Neural cell (in vitro differentiated cells): ENCODE data around the gene AMPH. TPM values are rescaled to one million over a fixed set of nuclear protein-coding genes. Genes with fewer than 3 reads are reported as not detected.
"Not testable (repeated sequence)": the region's sequence is repeated elsewhere in the genome, so short reads cannot be mapped to it uniquely, and the experiment has no call there.

ENCODE experiments used
- H2AFZ ChIP-seq: fragments of 200-600, 300-800 bp; sonication (generic), shearing (Covaris generic); 2 replicates; pipeline ENCODE4 v1.6.0; 2014; ENCODE audit warnings: low read depth, mild to moderate bottlenecking, antibody characterized with exemption, low read length, moderate library complexity
- H3F3A ChIP-seq: fragments of 200-600 bp; shearing (Covaris generic); 2 replicates; pipeline ENCODE4 v1.6.1; 2016; ENCODE audit warnings: mild to moderate bottlenecking, moderate library complexity, mixed read lengths, antibody characterized with exemption, low read length; ENCODE audit not compliant: insufficient read depth, poor library complexity, severe bottlenecking
- H3K27ac ChIP-seq: fragments of 200-600, 300-800 bp; sonication (generic), shearing (Covaris generic); 2 replicates; pipeline ENCODE4 v1.5.1; 2014; ENCODE audit warnings: mild to moderate bottlenecking, low read length, moderate library complexity
- H3K27me3 ChIP-seq: fragments of 300-800, 200-600 bp; sonication (generic), shearing (Covaris generic); 2 replicates; pipeline ENCODE4 v1.6.0; 2014; ENCODE audit warnings: mild to moderate bottlenecking, low read depth, low read length, moderate library complexity; ENCODE audit not compliant: insufficient read depth
- H3K36me3 ChIP-seq: fragments of 300-800, 200-600 bp; sonication (generic), shearing (Covaris generic); 2 replicates; pipeline ENCODE4 v1.5.1; 2014; ENCODE audit warnings: mild to moderate bottlenecking, antibody characterized with exemption, low read length, moderate library complexity; ENCODE audit not compliant: insufficient read depth
- H3K4me2 ChIP-seq: fragments of 300-800, 200-600 bp; sonication (generic), shearing (Covaris generic); 2 replicates; pipeline ENCODE4 v1.6.0; 2014; ENCODE audit warnings: mild to moderate bottlenecking, low read length
- H3K4me3 ChIP-seq: fragments of 300-800, 200-600 bp; sonication (generic), shearing (Covaris generic); 2 replicates; pipeline ENCODE4 v1.5.1; 2014; ENCODE audit warnings: mild to moderate bottlenecking, low read length, moderate library complexity
- H3K79me2 ChIP-seq: fragments of 200-600 bp; shearing (Covaris generic); replicated peaks from 2 replicates; pipeline ENCODE4 v1.6.0; 2014; ENCODE audit warnings: mild to moderate bottlenecking, low read length, moderate library complexity; ENCODE audit not compliant: insufficient read depth
- H3K9ac ChIP-seq: fragments of 300-800, 200-600 bp; sonication (generic), shearing (Covaris generic); 2 replicates; pipeline ENCODE4 v1.6.1; 2016; ENCODE audit warnings: mild to moderate bottlenecking, low read length, mixed read lengths
- H3K9me2 ChIP-seq: fragments of 200-600 bp; shearing (Covaris generic); 2 replicates; pipeline ENCODE4 v1.6.1; 2016; ENCODE audit warnings: mild to moderate bottlenecking, low read length, mixed read lengths; ENCODE audit not compliant: insufficient read depth
- H3K9me3 ChIP-seq: fragments of 200-600, 300-800 bp; sonication (generic), shearing (Covaris generic); 2 replicates; pipeline ENCODE4 v1.6.1; 2016; ENCODE audit warnings: mild to moderate bottlenecking, mixed run types, low read length, moderate library complexity, mixed read lengths
- H4K20me1 ChIP-seq: fragments of 200-600 bp; shearing (Covaris generic); 2 replicates; pipeline ENCODE4 v1.6.1; 2016; ENCODE audit warnings: mild to moderate bottlenecking, mixed run types; ENCODE audit not compliant: insufficient read depth
- EP300 ChIP-seq: fragments of 450-650 bp; conservative IDR thresholded peaks from 2 replicates; pipeline ENCODE4 v1.6.1; 2014; ENCODE audit warnings: antibody characterized with exemption, mild to moderate bottlenecking, moderate library complexity; ENCODE audit not compliant: poor library complexity, severe bottlenecking
- POLR2AphosphoS5 ChIP-seq: IDR thresholded peaks from 2 replicates; pipeline ENCODE4 v1.6.1; 2012
- RAD21 ChIP-seq: fragments of 450-650 bp; conservative IDR thresholded peaks from 2 replicates; pipeline ENCODE4 v1.6.1; 2014; ENCODE audit warnings: antibody characterized with exemption, mild to moderate bottlenecking, moderate library complexity
- REST ChIP-seq: IDR thresholded peaks from 2 replicates; pipeline ENCODE4 v1.6.1; 2012; ENCODE audit warnings: borderline replicate concordance
- polyA plus RNA-seq: library from polyadenylated mRNA; depleted of rRNA; stranded (reverse); fragments of >200 nt; gene quantifications from 2 replicates; pipeline ENCODE4 v1.2.3, GENCODE V29; 2014

AMPH gene
- polyA plus RNA-seq, 1 donor from 2014 or later: 33.7 TPM

GRCh38 chr7:38362611-38363237, 268.4 kb downstream of the AMPH start:
- H3K9me3 ChIP-seq, H3K27me3 ChIP-seq, H3K9me2 ChIP-seq, H2AFZ ChIP-seq, H3F3A ChIP-seq, H3K9ac ChIP-seq, H4K20me1 ChIP-seq, H3K4me2 ChIP-seq, H3K36me3 ChIP-seq, H3K79me2 ChIP-seq, H3K4me3 ChIP-seq, H3K27ac ChIP-seq: not testable (repeated sequence)

- Histone ChIP-seq H3K27me3 (no peaks in the 10 kb centered on the region), H3K4me2 (no peak overlapping the region), H3K4me3 (no peak overlapping the region), H3K79me2 (no peaks in the 10 kb centered on the region), H3K36me3 (no peaks in the 10 kb centered on the region), H3K9me3 (no peaks in the 10 kb centered on the region), H3F3A (no peaks in the 10 kb centered on the region), H4K20me1 (no peaks in the 10 kb centered on the region), H3K9ac (no peak overlapping the region), H3K9me2 (no peaks in the 10 kb centered on the region), H3K27ac (no peak overlapping the region), H2AFZ (no peak overlapping the region)
- no peak for TF ChIP-seq EP300
- no peak for TF ChIP-seq POLR2AphosphoS5
- no peak for TF ChIP-seq REST
- no peak for TF ChIP-seq RAD21
Measured at GRCh38 chr7:38360776-38361175, 270.4 kb downstream of the AMPH start.

GRCh38 chr7:38359071-38359601, 272.0 kb downstream of the AMPH start:
- not testable (repeated sequence) for H3K9ac ChIP-seq, H3K9me2 ChIP-seq, H3K4me2 ChIP-seq, H4K20me1 ChIP-seq, H2AFZ ChIP-seq, H3K79me2 ChIP-seq, H3K27me3 ChIP-seq, H3K9me3 ChIP-seq, H3K27ac ChIP-seq, H3F3A ChIP-seq, H3K36me3 ChIP-seq, H3K4me3 ChIP-seq

- not testable (repeated sequence) for H3K79me2 ChIP-seq, H3K9ac ChIP-seq, H2AFZ ChIP-seq, H3K9me3 ChIP-seq, H3K27ac ChIP-seq, H3F3A ChIP-seq, H3K36me3 ChIP-seq, H3K9me2 ChIP-seq, H4K20me1 ChIP-seq, H3K4me2 ChIP-seq, H3K27me3 ChIP-seq, H3K4me3 ChIP-seq
Measured at GRCh38 chr7:38358273-38358831, 272.8 kb downstream of the AMPH start.

- H3K9me3 ChIP-seq: not testable (repeated sequence)
Measured at GRCh38 chr7:38354271-38354851, 276.8 kb downstream of the AMPH start.

GRCh38 chr7:38353431-38353881, 277.7 kb downstream of the AMPH start:
- not testable (repeated sequence) for H3K4me2 ChIP-seq, H2AFZ ChIP-seq, H3K27me3 ChIP-seq, H3K9me3 ChIP-seq, H3K4me3 ChIP-seq, H3F3A ChIP-seq, H3K9me2 ChIP-seq, H3K9ac ChIP-seq, H3K36me3 ChIP-seq, H3K27ac ChIP-seq, H4K20me1 ChIP-seq, H3K79me2 ChIP-seq

More at GRCh38 chr7:38354271-38354851, 276.8 kb downstream of the AMPH start:
- not testable (repeated sequence) for H3K36me3 ChIP-seq, H4K20me1 ChIP-seq, H3K4me3 ChIP-seq, H3K27me3 ChIP-seq, H2AFZ ChIP-seq, H3K27ac ChIP-seq, H3K4me2 ChIP-seq, H3K9ac ChIP-seq, H3K79me2 ChIP-seq, H3F3A ChIP-seq, H3K9me2 ChIP-seq
